GM12878 (cell line): Measurements from ENCODE around the gene RNASEL. TPM values are rescaled to one million over a fixed set of nuclear protein-coding genes. Genes with fewer than 3 reads are reported as not detected.

ENCODE experiments used
- ATF7 ChIP-seq: fragments of 450-650 bp; IDR thresholded peaks from 2 replicates; pipeline ENCODE4 v1.6.1; 2016; ENCODE audit warnings: low read depth, mild to moderate bottlenecking
- ESRRA ChIP-seq: IDR thresholded peaks from 2 replicates; pipeline ENCODE4 v1.6.1; 2012; ENCODE audit warnings: mild to moderate bottlenecking, low read length, improper control_type of control experiment
- FOXM1 ChIP-seq: IDR thresholded peaks from 2 replicates; pipeline ENCODE4 v1.6.1; 2012; ENCODE audit warnings: low read depth, mild to moderate bottlenecking, inconsistent platforms, low read length, moderate library complexity
- IKZF2 ChIP-seq, 2 experiments: fragments of 450-650 bp; IDR thresholded peaks; 2 replicates each; pipeline ENCODE4 v1.6.1; 2017; ENCODE audit warnings: mild to moderate bottlenecking in 2 of 2, moderate library complexity in 2 of 2
- MTA3 ChIP-seq: IDR thresholded peaks from 2 replicates; pipeline ENCODE4 v1.6.1; 2012; ENCODE audit warnings: low read length, inconsistent platforms, borderline replicate concordance
- MYC ChIP-seq: IDR thresholded peaks from 2 replicates; pipeline ENCODE4 v1.6.1; 2011; ENCODE audit warnings: mild to moderate bottlenecking, low read length, moderate library complexity, inconsistent platforms; ENCODE audit not compliant: insufficient read depth, insufficient replicate concordance, insufficient read length, severe bottlenecking
- NR2C1 ChIP-seq: fragments of 450-650 bp; IDR thresholded peaks from 2 replicates; pipeline ENCODE4 v1.6.1; 2017; ENCODE audit warnings: antibody characterized with exemption, mild to moderate bottlenecking, moderate library complexity
- PAX5 ChIP-seq: IDR thresholded peaks from 2 replicates; pipeline ENCODE4 v1.6.1; 2011; ENCODE audit warnings: low read depth, low read length, borderline replicate concordance
- PML ChIP-seq: IDR thresholded peaks from 2 replicates; pipeline ENCODE4 v1.6.1; 2012; ENCODE audit warnings: low read length, inconsistent platforms
- RAD21 ChIP-seq: IDR thresholded peaks from 2 replicates; pipeline ENCODE4 v1.6.1; 2011; ENCODE audit warnings: mild to moderate bottlenecking, low read depth, low read length, moderate library complexity; ENCODE audit not compliant: insufficient read depth
- SIN3A ChIP-seq: IDR thresholded peaks from 2 replicates; pipeline ENCODE4 v1.6.1; 2012; ENCODE audit warnings: low read depth, low read length, improper control_type of control experiment
- SRF ChIP-seq, 2 experiments: IDR thresholded peaks; 2 replicates each; pipeline ENCODE4 v1.6.1; 2011; ENCODE audit warnings: low read depth in 2 of 2, low read length in 2 of 2, mild to moderate bottlenecking in 1 of 2, moderate library complexity in 1 of 2
- STAT3 ChIP-seq: IDR thresholded peaks from 2 replicates; pipeline ENCODE4 v1.6.1; 2011; ENCODE audit warnings: low read depth, low read length, improper control_type of control experiment
- TAF1 ChIP-seq: IDR thresholded peaks from 2 replicates; pipeline ENCODE4 v1.6.1; 2011; ENCODE audit warnings: mild to moderate bottlenecking, low read depth, low read length, borderline replicate concordance
- polyA plus RNA-seq, 11 experiments: library from polyadenylated mRNA; depleted of rRNA in 4 of 11; unstranded in 6 of 11; stranded (reverse) in 5 of 11; fragments of >200 nt; fragmentation: Nextera tagmentation in 4 of 11; fragmentation: Illumina TruSeq in 1 of 11; extraction: Ambion mirVana in 4 of 11; extraction: Trizol in 1 of 11; gene quantifications; 1 replicate in 1 of 11; 2 replicates in 10 of 11; pipeline versions ENCODE4 v1.2.1 to v1.2.3, GENCODE V29; 2011 to 2016; ENCODE audit warnings: inconsistent platforms in 2 of 11, missing spikeins in 2 of 11, low read depth in 1 of 11
- total RNA-seq, 4 experiments: library from RNA; depleted of rRNA in 3 of 4; stranded (reverse); fragments of >200 nt in 3 of 4; fragmentation: Illumina TruSeq in 1 of 4; extraction: Trizol in 1 of 4; gene quantifications; 2 replicates each; pipeline versions ENCODE4 v1.2.1 to v1.2.3, GENCODE V29; 2013 to 2021
- TF ChIP-seq, protein P1 (sequence below): fragments of 450-650 bp; IDR thresholded peaks from 2 replicates; pipeline ENCODE4 v1.6.1; 2017; ENCODE audit warnings: low read depth, mild to moderate bottlenecking, moderate library complexity
- TF ChIP-seq, protein P2 (sequence below): fragments of 450-650 bp; IDR thresholded peaks from 2 replicates; pipeline ENCODE4 v1.6.1; 2017; ENCODE audit warnings: mild to moderate bottlenecking, moderate library complexity
- TF ChIP-seq, protein P3 (sequence below): IDR thresholded peaks from 2 replicates; pipeline ENCODE4 v1.6.1; 2011; ENCODE audit warnings: low read depth, low read length, improper control_type of control experiment, borderline replicate concordance
- TF ChIP-seq, protein P4 (sequence below): fragments of 450-650 bp; IDR thresholded peaks from 2 replicates; pipeline ENCODE4 v1.6.1; 2016; ENCODE audit warnings: mild to moderate bottlenecking
- TF ChIP-seq, protein P5 (sequence below): IDR thresholded peaks from 2 replicates; pipeline ENCODE4 v1.6.1; 2012; ENCODE audit warnings: low read depth, low read length, improper control_type of control experiment

Gene RNASEL
- total and polyA plus RNA-seq, 10 of the 15 experiments (the other 5 are each of a cell fraction or from before 2014, with no cell fraction given) = 3.0 to 10.8 (median 5.0) TPM

DNA sequence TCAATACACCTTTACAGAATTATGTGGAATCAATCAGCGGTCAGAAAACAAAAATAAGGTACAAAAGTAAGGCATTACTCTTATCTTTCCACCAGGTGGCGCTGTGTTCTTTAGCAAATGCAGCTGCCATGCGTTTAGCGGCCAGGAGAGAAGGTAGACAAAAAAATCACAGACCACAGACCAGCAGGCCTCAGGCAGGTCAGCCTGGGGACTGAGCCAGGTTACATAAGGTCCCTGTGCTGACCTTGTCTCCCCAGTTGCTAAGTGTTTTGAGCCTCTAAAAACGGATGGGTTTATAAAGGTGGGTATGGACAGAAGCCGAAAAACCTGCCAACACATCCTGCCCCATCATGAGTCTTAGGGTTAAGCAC, 12.3 kb upstream of the RNASEL start (continued):
- TF ChIP-seq, protein P1, sequence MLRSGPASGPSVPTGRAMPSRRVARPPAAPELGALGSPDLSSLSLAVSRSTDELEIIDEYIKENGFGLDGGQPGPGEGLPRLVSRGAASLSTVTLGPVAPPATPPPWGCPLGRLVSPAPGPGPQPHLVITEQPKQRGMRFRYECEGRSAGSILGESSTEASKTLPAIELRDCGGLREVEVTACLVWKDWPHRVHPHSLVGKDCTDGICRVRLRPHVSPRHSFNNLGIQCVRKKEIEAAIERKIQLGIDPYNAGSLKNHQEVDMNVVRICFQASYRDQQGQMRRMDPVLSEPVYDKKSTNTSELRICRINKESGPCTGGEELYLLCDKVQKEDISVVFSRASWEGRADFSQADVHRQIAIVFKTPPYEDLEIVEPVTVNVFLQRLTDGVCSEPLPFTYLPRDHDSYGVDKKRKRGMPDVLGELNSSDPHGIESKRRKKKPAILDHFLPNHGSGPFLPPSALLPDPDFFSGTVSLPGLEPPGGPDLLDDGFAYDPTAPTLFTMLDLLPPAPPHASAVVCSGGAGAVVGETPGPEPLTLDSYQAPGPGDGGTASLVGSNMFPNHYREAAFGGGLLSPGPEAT = no peak
- TF ChIP-seq, protein P2, sequence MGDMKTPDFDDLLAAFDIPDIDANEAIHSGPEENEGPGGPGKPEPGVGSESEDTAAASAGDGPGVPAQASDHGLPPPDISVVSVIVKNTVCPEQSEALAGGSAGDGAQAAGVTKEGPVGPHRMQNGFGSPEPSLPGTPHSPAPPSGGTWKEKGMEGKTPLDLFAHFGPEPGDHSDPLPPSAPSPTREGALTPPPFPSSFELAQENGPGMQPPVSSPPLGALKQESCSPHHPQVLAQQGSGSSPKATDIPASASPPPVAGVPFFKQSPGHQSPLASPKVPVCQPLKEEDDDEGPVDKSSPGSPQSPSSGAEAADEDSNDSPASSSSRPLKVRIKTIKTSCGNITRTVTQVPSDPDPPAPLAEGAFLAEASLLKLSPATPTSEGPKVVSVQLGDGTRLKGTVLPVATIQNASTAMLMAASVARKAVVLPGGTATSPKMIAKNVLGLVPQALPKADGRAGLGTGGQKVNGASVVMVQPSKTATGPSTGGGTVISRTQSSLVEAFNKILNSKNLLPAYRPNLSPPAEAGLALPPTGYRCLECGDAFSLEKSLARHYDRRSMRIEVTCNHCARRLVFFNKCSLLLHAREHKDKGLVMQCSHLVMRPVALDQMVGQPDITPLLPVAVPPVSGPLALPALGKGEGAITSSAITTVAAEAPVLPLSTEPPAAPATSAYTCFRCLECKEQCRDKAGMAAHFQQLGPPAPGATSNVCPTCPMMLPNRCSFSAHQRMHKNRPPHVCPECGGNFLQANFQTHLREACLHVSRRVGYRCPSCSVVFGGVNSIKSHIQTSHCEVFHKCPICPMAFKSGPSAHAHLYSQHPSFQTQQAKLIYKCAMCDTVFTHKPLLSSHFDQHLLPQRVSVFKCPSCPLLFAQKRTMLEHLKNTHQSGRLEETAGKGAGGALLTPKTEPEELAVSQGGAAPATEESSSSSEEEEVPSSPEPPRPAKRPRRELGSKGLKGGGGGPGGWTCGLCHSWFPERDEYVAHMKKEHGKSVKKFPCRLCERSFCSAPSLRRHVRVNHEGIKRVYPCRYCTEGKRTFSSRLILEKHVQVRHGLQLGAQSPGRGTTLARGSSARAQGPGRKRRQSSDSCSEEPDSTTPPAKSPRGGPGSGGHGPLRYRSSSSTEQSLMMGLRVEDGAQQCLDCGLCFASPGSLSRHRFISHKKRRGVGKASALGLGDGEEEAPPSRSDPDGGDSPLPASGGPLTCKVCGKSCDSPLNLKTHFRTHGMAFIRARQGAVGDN = peak; percentile 72
- no peak for TF ChIP-seq MYC
- 0 out of 2 replicates have a peak, but pooled peaks have one; percentile 26 for TF ChIP-seq PML
- peak; percentile 99 for TF ChIP-seq RAD21
- 0 out of 2 replicates have a peak, but pooled peaks have one; percentile 2 for TF ChIP-seq MTA3
- TF ChIP-seq ATF7 = no peak
- TF ChIP-seq IKZF2 (IDR thresholded peaks at IDR 0.05) = 0 out of 4 replicates have a peak, but pooled peaks of 1 of the 2 experiments have one; percentile 8
- TF ChIP-seq, protein P3, sequence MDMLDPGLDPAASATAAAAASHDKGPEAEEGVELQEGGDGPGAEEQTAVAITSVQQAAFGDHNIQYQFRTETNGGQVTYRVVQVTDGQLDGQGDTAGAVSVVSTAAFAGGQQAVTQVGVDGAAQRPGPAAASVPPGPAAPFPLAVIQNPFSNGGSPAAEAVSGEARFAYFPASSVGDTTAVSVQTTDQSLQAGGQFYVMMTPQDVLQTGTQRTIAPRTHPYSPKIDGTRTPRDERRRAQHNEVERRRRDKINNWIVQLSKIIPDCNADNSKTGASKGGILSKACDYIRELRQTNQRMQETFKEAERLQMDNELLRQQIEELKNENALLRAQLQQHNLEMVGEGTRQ = no peak
- no peak for TF ChIP-seq SRF (IDR thresholded peaks at IDR 0.05; ENCODE audit: low read depth in 2 of 2, low read length in 2 of 2)
- TF ChIP-seq, protein P4, sequence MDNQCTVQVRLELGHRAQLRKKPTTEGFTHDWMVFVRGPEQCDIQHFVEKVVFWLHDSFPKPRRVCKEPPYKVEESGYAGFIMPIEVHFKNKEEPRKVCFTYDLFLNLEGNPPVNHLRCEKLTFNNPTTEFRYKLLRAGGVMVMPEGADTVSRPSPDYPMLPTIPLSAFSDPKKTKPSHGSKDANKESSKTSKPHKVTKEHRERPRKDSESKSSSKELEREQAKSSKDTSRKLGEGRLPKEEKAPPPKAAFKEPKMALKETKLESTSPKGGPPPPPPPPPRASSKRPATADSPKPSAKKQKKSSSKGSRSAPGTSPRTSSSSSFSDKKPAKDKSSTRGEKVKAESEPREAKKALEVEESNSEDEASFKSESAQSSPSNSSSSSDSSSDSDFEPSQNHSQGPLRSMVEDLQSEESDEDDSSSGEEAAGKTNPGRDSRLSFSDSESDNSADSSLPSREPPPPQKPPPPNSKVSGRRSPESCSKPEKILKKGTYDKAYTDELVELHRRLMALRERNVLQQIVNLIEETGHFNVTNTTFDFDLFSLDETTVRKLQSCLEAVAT = peak; percentile 48; the same call in 1 of the 2 replicates
- no peak for TF ChIP-seq STAT3
- TF ChIP-seq NR2C1 = no peak
- TF ChIP-seq, protein P5, sequence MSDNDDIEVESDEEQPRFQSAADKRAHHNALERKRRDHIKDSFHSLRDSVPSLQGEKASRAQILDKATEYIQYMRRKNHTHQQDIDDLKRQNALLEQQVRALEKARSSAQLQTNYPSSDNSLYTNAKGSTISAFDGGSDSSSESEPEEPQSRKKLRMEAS = peak; percentile 78
- TF ChIP-seq ESRRA = no peak
- TF ChIP-seq TAF1 = no peak
- TF ChIP-seq FOXM1 = peak; percentile 70; the same call in 1 of the 2 replicates
- no peak for TF ChIP-seq SIN3A
- no peak for TF ChIP-seq PAX5
